ENCODE results near the gene TXNDC15.

Gene TXNDC15

GRCh38 chr5:134887593-134888159, 13.5 kb downstream of the TXNDC15 start:
- H3K9me3 ChIP-seq (ENCODE audit: insufficient read depth, low read depth, low read length) = no peaks in the 10 kb centered on the region
- TF ChIP-seq CTCF (conservative IDR thresholded peaks at IDR 0.05; ENCODE audit: low read length) (no peak), EZH2phosphoT487 (IDR thresholded peaks at IDR 0.05; ENCODE audit: borderline replicate concordance) (no peak)
- H3K79me2 ChIP-seq (ENCODE audit: insufficient read depth, low read length) = no peaks in the 10 kb centered on the region
- H3K4me2 ChIP-seq (ENCODE audit: low read depth, low read length, poor library complexity, severe bottlenecking) = no peak overlapping the region
- H3K9me2 ChIP-seq (replicated peaks; ENCODE audit: low read depth, low read length) = no peaks in the 10 kb centered on the region
- H3K36me3 ChIP-seq (ENCODE audit: insufficient read depth, low read length) = no peaks in the 10 kb centered on the region; the same call in 1 of the 2 replicates
- H4K20me1 ChIP-seq (ENCODE audit: insufficient read depth, low read length, poor library complexity, severe bottlenecking) = no peaks in the 10 kb centered on the region
- no peak overlapping the region for H3K9ac ChIP-seq (ENCODE audit: low read depth, low read length, poor library complexity, severe bottlenecking)
- H3K27me3 ChIP-seq (ENCODE audit: insufficient read depth, low read length, poor library complexity, severe bottlenecking) = no peaks in the 10 kb centered on the region
- H2AFZ ChIP-seq (ENCODE audit: low read length) = no peak overlapping the region
- H3K4me3 ChIP-seq (ENCODE audit: low read length, poor library complexity, severe bottlenecking) = no peak overlapping the region
- no peaks in the 10 kb centered on the region for H3K4me1 ChIP-seq (ENCODE audit: insufficient read depth, low read length, poor library complexity, severe bottlenecking)
- H3F3A ChIP-seq (ENCODE audit: low read depth) = no peaks in the 10 kb centered on the region

GRCh38 chr5:134889335-134889734, 15.2 kb downstream of the TXNDC15 start:
- Histone ChIP-seq H3K79me2 (ENCODE audit: insufficient read depth, low read length) (no peaks in the 10 kb centered on the region), H3K36me3 (ENCODE audit: insufficient read depth, low read length) (no peaks in the 10 kb centered on the region; the same call in 1 of the 2 replicates), H3K9ac (ENCODE audit: low read depth, low read length, poor library complexity, severe bottlenecking) (no peak overlapping the region), H3K9me2 (replicated peaks; ENCODE audit: low read depth, low read length) (no peaks in the 10 kb centered on the region), H3F3A (ENCODE audit: low read depth) (no peaks in the 10 kb centered on the region), H2AFZ (ENCODE audit: low read length) (no peak overlapping the region), H3K9me3 (ENCODE audit: insufficient read depth, low read depth, low read length) (no peaks in the 10 kb centered on the region), H3K4me1 (ENCODE audit: insufficient read depth, low read length, poor library complexity, severe bottlenecking) (no peaks in the 10 kb centered on the region), H3K4me3 (ENCODE audit: low read length, poor library complexity, severe bottlenecking) (no peak overlapping the region), H4K20me1 (ENCODE audit: insufficient read depth, low read length, poor library complexity, severe bottlenecking) (no peaks in the 10 kb centered on the region), H3K27me3 (ENCODE audit: insufficient read depth, low read length, poor library complexity, severe bottlenecking) (no peaks in the 10 kb centered on the region), H3K4me2 (ENCODE audit: low read depth, low read length, poor library complexity, severe bottlenecking) (no peak overlapping the region)
- no peak for TF ChIP-seq EZH2phosphoT487 (IDR thresholded peaks at IDR 0.05; ENCODE audit: borderline replicate concordance)
- TF ChIP-seq CTCF (conservative IDR thresholded peaks at IDR 0.05; ENCODE audit: low read length) = no peak

DNA sequence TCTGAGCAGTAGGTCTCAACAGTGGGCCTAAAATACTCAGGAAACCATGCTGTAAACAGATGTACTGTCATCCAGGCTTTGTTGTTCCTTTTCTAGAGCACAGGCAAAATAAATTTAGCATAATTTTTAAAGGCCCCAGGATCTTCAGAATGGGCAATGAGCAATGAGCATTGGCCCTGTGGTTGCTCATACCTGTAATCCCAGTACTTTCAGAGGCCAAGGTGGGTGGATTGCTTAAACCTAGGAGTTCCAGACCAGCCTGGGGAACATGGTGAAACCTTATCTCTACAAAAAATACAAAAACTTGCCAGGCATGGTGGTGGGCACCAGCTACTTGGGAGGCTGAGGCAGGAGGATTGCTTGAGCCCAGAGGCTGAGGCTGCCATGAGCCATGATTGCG, 17.3 kb downstream of the TXNDC15 start:
- Histone ChIP-seq H3F3A (ENCODE audit: low read depth) (no peaks in the 10 kb centered on the region), H3K79me2 (ENCODE audit: insufficient read depth, low read length) (no peaks in the 10 kb centered on the region), H3K4me2 (ENCODE audit: low read depth, low read length, poor library complexity, severe bottlenecking) (no peak overlapping the region), H3K9ac (ENCODE audit: low read depth, low read length, poor library complexity, severe bottlenecking) (no peak overlapping the region), H3K4me3 (ENCODE audit: low read length, poor library complexity, severe bottlenecking) (no peak overlapping the region), H3K4me1 (ENCODE audit: insufficient read depth, low read length, poor library complexity, severe bottlenecking) (no peaks in the 10 kb centered on the region), H3K36me3 (ENCODE audit: insufficient read depth, low read length) (peaks cover 11% of the 10 kb centered on the region; the same call in 1 of the 2 replicates), H3K9me3 (ENCODE audit: insufficient read depth, low read depth, low read length) (no peaks in the 10 kb centered on the region), H3K27me3 (ENCODE audit: insufficient read depth, low read length, poor library complexity, severe bottlenecking) (no peaks in the 10 kb centered on the region), H2AFZ (ENCODE audit: low read length) (no peak overlapping the region), H4K20me1 (ENCODE audit: insufficient read depth, low read length, poor library complexity, severe bottlenecking) (no peaks in the 10 kb centered on the region), H3K9me2 (replicated peaks; ENCODE audit: low read depth, low read length) (no peaks in the 10 kb centered on the region)
- TF ChIP-seq CTCF (conservative IDR thresholded peaks at IDR 0.05; ENCODE audit: low read length) (no peak), EZH2phosphoT487 (IDR thresholded peaks at IDR 0.05; ENCODE audit: borderline replicate concordance) (no peak)

All from Loucy (cell line).